K562 (cell line): Measurements from ENCODE around the gene WDR90. TPM values are rescaled to one million over a fixed set of nuclear protein-coding genes. Genes with fewer than 3 reads are reported as not detected.

Experiments used
- CBX5 ChIP-seq: IDR thresholded peaks from 2 replicates; pipeline ENCODE4 v1.6.1; 2014; ENCODE audit warnings: low read depth, borderline replicate concordance
- CHD4 ChIP-seq: fragments of 200-600 bp; sonication (generic); IDR thresholded peaks from 3 replicates; pipeline ENCODE4 v1.6.1; 2012; ENCODE audit warnings: low read depth, mild to moderate bottlenecking, mixed read lengths, low read length, inconsistent platforms; ENCODE audit not compliant: insufficient read depth, insufficient replicate concordance, poor library complexity, severe bottlenecking
- ETS1 ChIP-seq: conservative IDR thresholded peaks from 2 replicates; pipeline ENCODE4 v1.6.1; 2011; ENCODE audit warnings: low read depth, mild to moderate bottlenecking, low read length; ENCODE audit not compliant: control insufficient read depth
- MYBL2 ChIP-seq, 2 experiments: fragments of 450-650 bp in 1 of 2; sonication (generic) in 1 of 2; formaldehyde crosslinking in 1 of 2; IDR thresholded peaks; 2 replicates each; pipeline versions ENCODE4 v1.6.1 to v1.8.1; 2017 to 2022; ENCODE audit warnings: borderline replicate concordance in 1 of 2, inconsistent platforms in 1 of 2, low read depth in 1 of 2, mild to moderate bottlenecking in 1 of 2, missing genetic modification reagents in 1 of 2, moderate library complexity in 1 of 2
- PHF20 ChIP-seq: fragments of 450-650 bp; IDR thresholded peaks from 2 replicates; pipeline ENCODE4 v1.6.1; 2018; ENCODE audit not compliant: partially characterized antibody
- RFX1 ChIP-seq: fragments of 450-650 bp; IDR thresholded peaks from 2 replicates; pipeline ENCODE4 v1.6.1; 2016; ENCODE audit warnings: mild to moderate bottlenecking, moderate library complexity
- XRCC3 ChIP-seq: fragments of 450-650 bp; IDR thresholded peaks from 2 replicates; pipeline ENCODE4 v1.6.1; 2017; ENCODE audit warnings: mild to moderate bottlenecking, moderate library complexity
- XRCC4 ChIP-seq: IDR thresholded peaks from one replicate; pipeline ENCODE4 v1.6.1; 2011; ENCODE audit not compliant: insufficient read depth, insufficient read length; ENCODE audit errors: extremely low read depth
- ZBTB11 ChIP-seq, 3 experiments: fragments of 200-800 bp in 1 of 3; fragments of 250-450 bp in 1 of 3; fragments of 450-650 bp in 1 of 3; sonication (Bioruptor Pico) in 1 of 3; sonication (Bioruptor generic) in 1 of 3; formaldehyde crosslinking in 1 of 3; IDR thresholded peaks; 2 replicates each; pipeline versions ENCODE4 v1.6.1 to v1.8.0; 2016 to 2022; ENCODE audit warnings: mild to moderate bottlenecking in 2 of 3, missing genetic modification characterization in 2 of 3, missing compliant biosample characterization in 1 of 3, moderate library complexity in 1 of 3
- ZBTB5 ChIP-seq: fragments of 450-650 bp; IDR thresholded peaks from 2 replicates; pipeline ENCODE4 v1.6.1; 2017; ENCODE audit warnings: antibody characterized with exemption
- ZNF561 ChIP-seq: fragments of 450-650 bp; formaldehyde crosslinking; conservative IDR thresholded peaks from 2 replicates; pipeline ENCODE4 v1.4.0; 2020; ENCODE audit warnings: mild to moderate bottlenecking, moderate library complexity
- polyA plus RNA-seq, 8 experiments: library from polyadenylated mRNA; depleted of rRNA in 4 of 8; stranded (reverse) in 5 of 8; unstranded in 3 of 8; fragments of >200 nt; fragmentation: Nextera tagmentation in 2 of 8; fragmentation: Illumina TruSeq in 1 of 8; extraction: Ambion mirVana in 2 of 8; extraction: Trizol in 1 of 8; gene quantifications; 2 replicates each; pipeline versions ENCODE4 v1.2.1 to v1.2.3, GENCODE V29; 2011 to 2014; ENCODE audit warnings: inconsistent platforms in 1 of 8, missing spikeins in 1 of 8
- total RNA-seq, 7 experiments: library from RNA; depleted of rRNA in 6 of 7; stranded (reverse); fragments of >200 nt in 6 of 7; fragmentation: Illumina TruSeq in 2 of 7; extraction: Trizol in 2 of 7; gene quantifications; 2 replicates each; pipeline versions ENCODE4 v1.2.1 to v1.2.3, GENCODE V29; 2011 to 2021; ENCODE audit warnings: low replicate concordance in 1 of 7
- TF ChIP-seq, protein P1 (sequence below), 2 experiments: IDR thresholded peaks; 2 replicates each; pipeline ENCODE4 v1.6.1; 2012; ENCODE audit warnings: improper control_type of control experiment in 2 of 2, low read depth in 2 of 2, low read length in 2 of 2, borderline replicate concordance in 1 of 2
- TF ChIP-seq, protein P2 (sequence below): sonication (generic); formaldehyde crosslinking; IDR thresholded peaks from 2 replicates; pipeline ENCODE4 v1.8.0; 2022; ENCODE audit warnings: mild to moderate bottlenecking, missing genetic modification reagents

Gene WDR90
- total and polyA plus RNA-seq, 9 of the 15 experiments (the other 6 are each of a cell fraction or from before 2014, with no cell fraction given): 0.44 to 12.6 (median 3.3) TPM

DNA sequence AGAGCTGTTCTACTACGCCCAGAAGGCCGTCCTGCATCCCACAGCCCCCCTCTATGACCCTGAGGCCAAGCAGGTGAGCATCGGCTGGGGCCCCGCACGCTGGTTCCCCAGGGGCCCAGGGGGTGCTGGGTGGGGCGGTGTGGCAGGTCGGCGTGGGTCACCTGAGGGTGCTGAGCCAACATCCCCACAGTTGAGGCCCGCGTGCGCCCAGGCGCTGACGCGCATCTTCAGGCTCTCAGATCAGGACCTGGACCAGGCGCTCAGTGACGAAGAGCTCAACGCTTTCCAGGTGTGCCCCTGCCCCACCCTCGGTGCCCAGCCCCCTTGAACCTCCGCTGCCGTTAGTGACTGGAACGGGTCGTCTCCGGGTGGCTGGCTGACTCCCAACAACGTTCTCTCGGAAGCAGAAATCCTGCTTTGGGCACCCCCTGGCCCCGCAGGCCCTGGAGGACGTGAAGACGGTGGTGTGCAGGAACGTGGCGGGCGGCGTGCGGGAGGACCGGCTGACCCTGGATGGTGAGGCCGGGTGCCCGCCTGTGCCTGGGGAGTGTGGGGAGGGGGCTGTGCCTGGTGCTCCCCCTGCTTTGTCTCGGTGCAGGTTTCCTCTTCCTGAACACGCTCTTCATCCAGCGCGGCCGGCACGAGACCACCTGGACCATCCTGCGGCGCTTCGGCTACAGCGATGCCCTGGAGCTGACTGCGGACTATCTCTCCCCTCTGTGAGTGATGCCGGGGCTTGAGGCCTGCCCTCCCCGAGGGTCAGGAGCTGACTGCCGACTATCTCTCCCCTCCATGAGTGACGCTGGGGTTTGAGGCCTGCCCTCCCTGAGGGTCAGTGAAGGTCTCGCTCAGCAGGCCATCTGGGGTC, 21.6 kb downstream of the WDR90 start (continued):
- TF ChIP-seq CBX5 (no peak), ZBTB5 (no peak), XRCC4 (no peak), ZNF561 (CRISPR knock-in tag) (no peak), PHF20 (no peak), ETS1 (no peak), CHD4 (no peak), ZBTB11 (CRISPR knock-in tag; IDR thresholded peaks at IDR 0.05) (no peak), RFX1 (no peak), MYBL2 (IDR thresholded peaks at IDR 0.05; ENCODE audit: low read depth) (no peak), MYBL2 (CRISPR knock-in tag; IDR thresholded peaks at IDR 0.05; ENCODE audit: borderline replicate concordance) (no peak), XRCC3 (no peak)
- TF ChIP-seq, protein P1, sequence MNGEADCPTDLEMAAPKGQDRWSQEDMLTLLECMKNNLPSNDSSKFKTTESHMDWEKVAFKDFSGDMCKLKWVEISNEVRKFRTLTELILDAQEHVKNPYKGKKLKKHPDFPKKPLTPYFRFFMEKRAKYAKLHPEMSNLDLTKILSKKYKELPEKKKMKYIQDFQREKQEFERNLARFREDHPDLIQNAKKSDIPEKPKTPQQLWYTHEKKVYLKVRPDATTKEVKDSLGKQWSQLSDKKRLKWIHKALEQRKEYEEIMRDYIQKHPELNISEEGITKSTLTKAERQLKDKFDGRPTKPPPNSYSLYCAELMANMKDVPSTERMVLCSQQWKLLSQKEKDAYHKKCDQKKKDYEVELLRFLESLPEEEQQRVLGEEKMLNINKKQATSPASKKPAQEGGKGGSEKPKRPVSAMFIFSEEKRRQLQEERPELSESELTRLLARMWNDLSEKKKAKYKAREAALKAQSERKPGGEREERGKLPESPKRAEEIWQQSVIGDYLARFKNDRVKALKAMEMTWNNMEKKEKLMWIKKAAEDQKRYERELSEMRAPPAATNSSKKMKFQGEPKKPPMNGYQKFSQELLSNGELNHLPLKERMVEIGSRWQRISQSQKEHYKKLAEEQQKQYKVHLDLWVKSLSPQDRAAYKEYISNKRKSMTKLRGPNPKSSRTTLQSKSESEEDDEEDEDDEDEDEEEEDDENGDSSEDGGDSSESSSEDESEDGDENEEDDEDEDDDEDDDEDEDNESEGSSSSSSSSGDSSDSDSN (IDR thresholded peaks at IDR 0.05; ENCODE audit: borderline replicate concordance in 1 of 2, low read depth in 2 of 2, low read length in 2 of 2): no peak
- TF ChIP-seq, protein P2, sequence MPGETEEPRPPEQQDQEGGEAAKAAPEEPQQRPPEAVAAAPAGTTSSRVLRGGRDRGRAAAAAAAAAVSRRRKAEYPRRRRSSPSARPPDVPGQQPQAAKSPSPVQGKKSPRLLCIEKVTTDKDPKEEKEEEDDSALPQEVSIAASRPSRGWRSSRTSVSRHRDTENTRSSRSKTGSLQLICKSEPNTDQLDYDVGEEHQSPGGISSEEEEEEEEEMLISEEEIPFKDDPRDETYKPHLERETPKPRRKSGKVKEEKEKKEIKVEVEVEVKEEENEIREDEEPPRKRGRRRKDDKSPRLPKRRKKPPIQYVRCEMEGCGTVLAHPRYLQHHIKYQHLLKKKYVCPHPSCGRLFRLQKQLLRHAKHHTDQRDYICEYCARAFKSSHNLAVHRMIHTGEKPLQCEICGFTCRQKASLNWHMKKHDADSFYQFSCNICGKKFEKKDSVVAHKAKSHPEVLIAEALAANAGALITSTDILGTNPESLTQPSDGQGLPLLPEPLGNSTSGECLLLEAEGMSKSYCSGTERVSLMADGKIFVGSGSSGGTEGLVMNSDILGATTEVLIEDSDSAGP (CRISPR knock-in tag): no peak
